Stimulated activated CD4-positive, alpha-beta T cell treated with anti-CD3 and anti-CD28 coated beads, Interleukin-4, amount 100 ng/mL, for 48 hours (primary cell): ENCODE measurements around the gene TCOF1.

Experiments
- DNase-seq, 2 donors: peaks; one replicate each; pipeline ENCODE4 v3.0.0-alpha.2; 2020; ENCODE audit warnings: low read depth in 2 of 2

Gene TCOF1

GRCh38 chr5:150431048-150431447 is 73.6 kb downstream of the TCOF1 start:
- DNase-seq = no peak

- DNase-seq = no peak
These were observed 74.1 kb downstream of the TCOF1 start for GRCh38 chr5:150431574-150431973.

GRCh38 chr5:150434464-150434863 is 77.0 kb downstream of the TCOF1 start:
- no peak for DNase-seq

GRCh38 chr5:150436141-150436680 is 78.7 kb downstream of the TCOF1 start:
- DNase-seq = peak; percentile 90 to 96

GRCh38 chr5:150438873-150439546 is 81.5 kb downstream of the TCOF1 start:
- DNase-seq = no peak

GRCh38 chr5:150440948-150441812 is 83.7 kb downstream of the TCOF1 start:
- DNase-seq = no peak

GRCh38 chr5:150441813-150442698 is 84.6 kb downstream of the TCOF1 start:
- DNase-seq = no peak

GRCh38 chr5:150442699-150443080 is 85.2 kb downstream of the TCOF1 start:
- DNase-seq = no peak

GRCh38 chr5:150443242-150444075 is 86.0 kb downstream of the TCOF1 start:
- no peak for DNase-seq

GRCh38 chr5:150444770-150445169 is 87.3 kb downstream of the TCOF1 start:
- no peak for DNase-seq

- no peak for DNase-seq
These were observed 88.6 kb downstream of the TCOF1 start for GRCh38 chr5:150446088-150446487.

GRCh38 chr5:150446583-150446982 is 89.1 kb downstream of the TCOF1 start:
- no peak for DNase-seq

- no peak for DNase-seq
These were observed 89.7 kb downstream of the TCOF1 start for GRCh38 chr5:150447188-150447587.

GRCh38 chr5:150448334-150448733 is 90.8 kb downstream of the TCOF1 start:
- no peak for DNase-seq

- DNase-seq = no peak
These were observed 91.5 kb downstream of the TCOF1 start for GRCh38 chr5:150448952-150449516.
